ENCODE data around the gene FNBP1.
"Not testable (repeated sequence)": the region's sequence is repeated elsewhere in the genome, so short reads cannot be mapped to it uniquely, and the experiment has no call there.

The FNBP1 gene

GRCh38 chr9:130010151-130010988, 32.6 kb downstream of the FNBP1 start:
- DNase-seq (ENCODE audit: insufficient read length, low spot score) = no peak
- no peak for FAIRE-seq
- TF ChIP-seq CTCF (IDR thresholded peaks at IDR 0.05; ENCODE audit: insufficient read depth, missing control alignments) = no peak

- not testable (repeated sequence) for FAIRE-seq
Measured at GRCh38 chr9:130009546-130009945, 33.4 kb downstream of the FNBP1 start.

GRCh38 chr9:130008538-130008937, 34.5 kb downstream of the FNBP1 start:
- no peak for TF ChIP-seq CTCF (IDR thresholded peaks at IDR 0.05; ENCODE audit: insufficient read depth, missing control alignments)
- FAIRE-seq (no peak), DNase-seq (ENCODE audit: insufficient read length, low spot score) (no peak)

More at GRCh38 chr9:130009546-130009945, 33.4 kb downstream of the FNBP1 start:
- not testable (repeated sequence) for DNase-seq (ENCODE audit: insufficient read length, low spot score)

- DNase-seq (ENCODE audit: insufficient read length, low spot score) = not testable (repeated sequence)
Measured at GRCh38 chr9:130006952-130007351, 36.0 kb downstream of the FNBP1 start.

GRCh38 chr9:130003943-130004552, 38.9 kb downstream of the FNBP1 start:
- TF ChIP-seq CTCF (IDR thresholded peaks at IDR 0.05; ENCODE audit: insufficient read depth, missing control alignments) = no peak
- no peak for FAIRE-seq
- no peak for DNase-seq (ENCODE audit: insufficient read length, low spot score)

More at GRCh38 chr9:130006952-130007351, 36.0 kb downstream of the FNBP1 start:
- FAIRE-seq = not testable (repeated sequence)

- FAIRE-seq = no peak
- DNase-seq (ENCODE audit: insufficient read length, low spot score) = no peak
- no peak for TF ChIP-seq CTCF (IDR thresholded peaks at IDR 0.05; ENCODE audit: insufficient read depth, missing control alignments)
Measured at GRCh38 chr9:130002320-130002719, 40.7 kb downstream of the FNBP1 start.

- no peak for DNase-seq (ENCODE audit: insufficient read length, low spot score)
- no peak for TF ChIP-seq CTCF (IDR thresholded peaks at IDR 0.05; ENCODE audit: insufficient read depth, missing control alignments)
- no peak for FAIRE-seq
Measured at GRCh38 chr9:130001190-130001589, 41.8 kb downstream of the FNBP1 start.

- FAIRE-seq (no peak), DNase-seq (ENCODE audit: insufficient read length, low spot score) (no peak)
- no peak for TF ChIP-seq CTCF (IDR thresholded peaks at IDR 0.05; ENCODE audit: insufficient read depth, missing control alignments)
Measured at GRCh38 chr9:129999141-129999510, 43.9 kb downstream of the FNBP1 start.

Data from D721Med (cell line).